ENCODE measurements around the gene ADAMTSL5. TPM values are rescaled to one million over a fixed set of nuclear protein-coding genes. Genes with fewer than 3 reads are reported as not detected.
A peak's percentile ranks its signal among the peaks of the same experiment; 100 is the strongest.

The ADAMTSL5 gene
- total and polyA plus RNA-seq, 2 of the 13 experiments (the other 11 are each of a cell fraction or from before 2014, with no cell fraction given): 0.60 to 2.7 TPM

DNA sequence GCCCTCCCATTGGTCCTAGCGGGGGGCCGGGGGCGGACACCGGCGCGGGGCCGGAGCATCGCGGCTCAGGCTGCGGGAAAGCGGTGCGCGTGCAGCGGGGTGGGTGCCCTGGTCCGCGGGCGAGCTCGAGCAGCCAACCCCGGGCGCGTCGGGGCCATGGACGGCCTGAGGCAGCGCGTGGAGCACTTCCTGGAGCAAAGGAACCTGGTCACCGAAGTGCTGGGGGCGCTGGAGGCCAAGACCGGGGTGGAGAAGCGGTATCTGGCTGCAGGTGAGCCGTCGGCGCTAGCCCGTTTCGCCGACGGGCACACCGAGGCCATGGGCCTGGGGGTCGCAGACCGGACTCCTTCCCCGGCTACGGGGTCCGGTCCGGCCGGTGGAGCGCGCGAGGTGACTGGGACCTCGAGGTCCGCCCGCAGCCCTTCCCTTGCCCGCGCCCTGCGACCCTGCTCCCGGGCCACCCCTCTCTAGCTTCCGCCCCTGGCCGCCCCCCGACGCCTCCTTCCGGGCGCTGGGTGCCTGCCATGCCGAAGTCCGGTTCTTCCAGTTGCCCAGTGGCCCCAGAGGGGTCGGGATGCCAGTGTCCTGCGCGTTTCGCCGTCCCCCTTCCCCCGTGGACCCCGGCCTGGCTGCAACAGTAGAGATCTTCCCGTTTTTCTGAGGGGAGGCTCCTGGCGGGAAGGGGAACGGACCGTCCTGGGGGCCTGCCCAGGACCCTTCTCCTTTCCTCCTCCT is 21.5 kb downstream of the ADAMTSL5 start, which contains the start of gene REEP6 (continued):
- TF ChIP-seq MTF2 (CRISPR knock-in tag; IDR thresholded peaks at IDR 0.05; ENCODE audit: borderline replicate concordance): no peak
- TF ChIP-seq, protein P1, sequence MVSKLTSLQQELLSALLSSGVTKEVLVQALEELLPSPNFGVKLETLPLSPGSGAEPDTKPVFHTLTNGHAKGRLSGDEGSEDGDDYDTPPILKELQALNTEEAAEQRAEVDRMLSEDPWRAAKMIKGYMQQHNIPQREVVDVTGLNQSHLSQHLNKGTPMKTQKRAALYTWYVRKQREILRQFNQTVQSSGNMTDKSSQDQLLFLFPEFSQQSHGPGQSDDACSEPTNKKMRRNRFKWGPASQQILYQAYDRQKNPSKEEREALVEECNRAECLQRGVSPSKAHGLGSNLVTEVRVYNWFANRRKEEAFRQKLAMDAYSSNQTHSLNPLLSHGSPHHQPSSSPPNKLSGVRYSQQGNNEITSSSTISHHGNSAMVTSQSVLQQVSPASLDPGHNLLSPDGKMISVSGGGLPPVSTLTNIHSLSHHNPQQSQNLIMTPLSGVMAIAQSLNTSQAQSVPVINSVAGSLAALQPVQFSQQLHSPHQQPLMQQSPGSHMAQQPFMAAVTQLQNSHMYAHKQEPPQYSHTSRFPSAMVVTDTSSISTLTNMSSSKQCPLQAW (CRISPR knock-in tag; IDR thresholded peaks at IDR 0.05): no peak
- peak; percentile 67 for TF ChIP-seq ZNF687 (CRISPR knock-in tag; IDR thresholded peaks at IDR 0.05)
- no peak for TF ChIP-seq ZFP36L2 (CRISPR knock-in tag; IDR thresholded peaks at IDR 0.05)
- no peak for TF ChIP-seq PHB2 (IDR thresholded peaks at IDR 0.05; ENCODE audit: partially characterized antibody)
- no peak for TF ChIP-seq TRIM24 (CRISPR knock-in tag; IDR thresholded peaks at IDR 0.05)
- no peak for TF ChIP-seq ZNF839 (CRISPR knock-in tag; IDR thresholded peaks at IDR 0.05; ENCODE audit: borderline replicate concordance)
- no peak for TF ChIP-seq NR1H2 (CRISPR knock-in tag; IDR thresholded peaks at IDR 0.05; ENCODE audit: borderline replicate concordance, low read depth)
- TF ChIP-seq NCOA5 (CRISPR knock-in tag; IDR thresholded peaks at IDR 0.05): no peak
- no peak for TF ChIP-seq DR1 (CRISPR knock-in tag; IDR thresholded peaks at IDR 0.05)
- no peak; the same call in 1 of the 2 replicates for TF ChIP-seq SAP130 (CRISPR knock-in tag; IDR thresholded peaks at IDR 0.05; ENCODE audit: low read depth)
- TF ChIP-seq FOXM1 (CRISPR knock-in tag; IDR thresholded peaks at IDR 0.05): no peak
- TF ChIP-seq ZNF225 (CRISPR knock-in tag; IDR thresholded peaks at IDR 0.05): peak; percentile 60; the same call in 1 of the 2 replicates
- TF ChIP-seq ZNF788 (CRISPR knock-in tag; IDR thresholded peaks at IDR 0.05; ENCODE audit: borderline replicate concordance): peak; percentile 60; the same call in 1 of the 2 replicates
- no peak for TF ChIP-seq EEA1 (CRISPR knock-in tag; IDR thresholded peaks at IDR 0.05; ENCODE audit: borderline replicate concordance)
- TF ChIP-seq NFE2L2 (IDR thresholded peaks at IDR 0.05; ENCODE audit: low read length): no peak
- peak; percentile 75 for TF ChIP-seq ZC3H13 (CRISPR knock-in tag; IDR thresholded peaks at IDR 0.05)
- no peak for TF ChIP-seq ZNF460 (CRISPR knock-in tag; IDR thresholded peaks at IDR 0.05; ENCODE audit: borderline replicate concordance)
- no peak for TF ChIP-seq ZFP36L1 (CRISPR knock-in tag; IDR thresholded peaks at IDR 0.05)
- peak; percentile 48 for TF ChIP-seq MXD4 (CRISPR knock-in tag; IDR thresholded peaks at IDR 0.05)
- TF ChIP-seq NFRKB (IDR thresholded peaks at IDR 0.05): no peak
- no peak for TF ChIP-seq HNRNPH1 (optimal IDR thresholded peaks at IDR 0.05; ENCODE audit: low read depth, low read length)
- TF ChIP-seq GMEB1 (CRISPR knock-in tag; IDR thresholded peaks at IDR 0.05; ENCODE audit: borderline replicate concordance): no peak
- 0 out of 2 replicates have a peak, but pooled peaks have one; percentile 7 for TF ChIP-seq ZNF878 (CRISPR knock-in tag; IDR thresholded peaks at IDR 0.05)
- peak; percentile 72 for TF ChIP-seq RAD21 (CRISPR knock-in tag; IDR thresholded peaks at IDR 0.05)

Data from HepG2 (cell line).